Neural cell (in vitro differentiated cells): ENCODE measurements around the gene RNF215. TPM values are rescaled to one million over a fixed set of nuclear protein-coding genes. Genes with fewer than 3 reads are reported as not detected.

Experiments
- H2AFZ ChIP-seq: fragments of 200-600, 300-800 bp; sonication (generic), shearing (Covaris generic); 2 replicates; pipeline ENCODE4 v1.6.0; 2014; ENCODE audit warnings: low read depth, mild to moderate bottlenecking, antibody characterized with exemption, low read length, moderate library complexity
- H3F3A ChIP-seq: fragments of 200-600 bp; shearing (Covaris generic); 2 replicates; pipeline ENCODE4 v1.6.1; 2016; ENCODE audit warnings: mild to moderate bottlenecking, moderate library complexity, mixed read lengths, antibody characterized with exemption, low read length; ENCODE audit not compliant: insufficient read depth, poor library complexity, severe bottlenecking
- H3K27ac ChIP-seq: fragments of 200-600, 300-800 bp; sonication (generic), shearing (Covaris generic); 2 replicates; pipeline ENCODE4 v1.5.1; 2014; ENCODE audit warnings: mild to moderate bottlenecking, low read length, moderate library complexity
- H3K27me3 ChIP-seq: fragments of 300-800, 200-600 bp; sonication (generic), shearing (Covaris generic); 2 replicates; pipeline ENCODE4 v1.6.0; 2014; ENCODE audit warnings: mild to moderate bottlenecking, low read depth, low read length, moderate library complexity; ENCODE audit not compliant: insufficient read depth
- H3K36me3 ChIP-seq: fragments of 300-800, 200-600 bp; sonication (generic), shearing (Covaris generic); 2 replicates; pipeline ENCODE4 v1.5.1; 2014; ENCODE audit warnings: mild to moderate bottlenecking, antibody characterized with exemption, low read length, moderate library complexity; ENCODE audit not compliant: insufficient read depth
- H3K4me2 ChIP-seq: fragments of 300-800, 200-600 bp; sonication (generic), shearing (Covaris generic); 2 replicates; pipeline ENCODE4 v1.6.0; 2014; ENCODE audit warnings: mild to moderate bottlenecking, low read length
- H3K4me3 ChIP-seq: fragments of 300-800, 200-600 bp; sonication (generic), shearing (Covaris generic); 2 replicates; pipeline ENCODE4 v1.5.1; 2014; ENCODE audit warnings: mild to moderate bottlenecking, low read length, moderate library complexity
- H3K79me2 ChIP-seq: fragments of 200-600 bp; shearing (Covaris generic); replicated peaks from 2 replicates; pipeline ENCODE4 v1.6.0; 2014; ENCODE audit warnings: mild to moderate bottlenecking, low read length, moderate library complexity; ENCODE audit not compliant: insufficient read depth
- H3K9ac ChIP-seq: fragments of 300-800, 200-600 bp; sonication (generic), shearing (Covaris generic); 2 replicates; pipeline ENCODE4 v1.6.1; 2016; ENCODE audit warnings: mild to moderate bottlenecking, low read length, mixed read lengths
- H3K9me2 ChIP-seq: fragments of 200-600 bp; shearing (Covaris generic); 2 replicates; pipeline ENCODE4 v1.6.1; 2016; ENCODE audit warnings: mild to moderate bottlenecking, low read length, mixed read lengths; ENCODE audit not compliant: insufficient read depth
- H3K9me3 ChIP-seq: fragments of 200-600, 300-800 bp; sonication (generic), shearing (Covaris generic); 2 replicates; pipeline ENCODE4 v1.6.1; 2016; ENCODE audit warnings: mild to moderate bottlenecking, mixed run types, low read length, moderate library complexity, mixed read lengths
- H4K20me1 ChIP-seq: fragments of 200-600 bp; shearing (Covaris generic); 2 replicates; pipeline ENCODE4 v1.6.1; 2016; ENCODE audit warnings: mild to moderate bottlenecking, mixed run types; ENCODE audit not compliant: insufficient read depth
- EP300 ChIP-seq: fragments of 450-650 bp; conservative IDR thresholded peaks from 2 replicates; pipeline ENCODE4 v1.6.1; 2014; ENCODE audit warnings: antibody characterized with exemption, mild to moderate bottlenecking, moderate library complexity; ENCODE audit not compliant: poor library complexity, severe bottlenecking
- EZH2 ChIP-seq: fragments of 200-600, 300-800 bp; shearing (Covaris generic), sonication (generic); IDR thresholded peaks from 2 replicates; pipeline ENCODE4 v1.6.1; 2014; ENCODE audit warnings: antibody characterized with exemption, low read length, borderline replicate concordance, mild to moderate bottlenecking; ENCODE audit not compliant: insufficient read depth, poor library complexity, severe bottlenecking
- MXI1 ChIP-seq: fragments of 450-650 bp; conservative IDR thresholded peaks from 2 replicates; pipeline ENCODE4 v1.6.1; 2014; ENCODE audit warnings: antibody characterized with exemption, mild to moderate bottlenecking; ENCODE audit not compliant: poor library complexity, severe bottlenecking
- POLR2AphosphoS5 ChIP-seq: IDR thresholded peaks from 2 replicates; pipeline ENCODE4 v1.6.1; 2012
- RAD21 ChIP-seq: fragments of 450-650 bp; conservative IDR thresholded peaks from 2 replicates; pipeline ENCODE4 v1.6.1; 2014; ENCODE audit warnings: antibody characterized with exemption, mild to moderate bottlenecking, moderate library complexity
- SMC3 ChIP-seq: fragments of 450-650 bp; conservative IDR thresholded peaks from 2 replicates; pipeline ENCODE4 v1.6.1; 2014; ENCODE audit warnings: antibody characterized with exemption, mild to moderate bottlenecking, moderate library complexity; ENCODE audit not compliant: poor library complexity
- TAF1 ChIP-seq: IDR thresholded peaks from 2 replicates; pipeline ENCODE4 v1.6.1; 2012; ENCODE audit warnings: low read depth
- polyA plus RNA-seq: library from polyadenylated mRNA; depleted of rRNA; stranded (reverse); fragments of >200 nt; gene quantifications from 2 replicates; pipeline ENCODE4 v1.2.3, GENCODE V29; 2014
- TF ChIP-seq, protein P1 (sequence below): fragments of 450-650 bp; IDR thresholded peaks from 2 replicates; pipeline ENCODE4 v1.5.1; 2014; ENCODE audit warnings: antibody characterized with exemption, mild to moderate bottlenecking, moderate library complexity; ENCODE audit not compliant: poor library complexity, severe bottlenecking
- TF ChIP-seq, protein P2 (sequence below): IDR thresholded peaks from 2 replicates; pipeline ENCODE4 v1.6.1; 2012; ENCODE audit warnings: borderline replicate concordance

RNF215 gene
- polyA plus RNA-seq, 1 donor from 2014 or later, result 28.3 TPM

DNA sequence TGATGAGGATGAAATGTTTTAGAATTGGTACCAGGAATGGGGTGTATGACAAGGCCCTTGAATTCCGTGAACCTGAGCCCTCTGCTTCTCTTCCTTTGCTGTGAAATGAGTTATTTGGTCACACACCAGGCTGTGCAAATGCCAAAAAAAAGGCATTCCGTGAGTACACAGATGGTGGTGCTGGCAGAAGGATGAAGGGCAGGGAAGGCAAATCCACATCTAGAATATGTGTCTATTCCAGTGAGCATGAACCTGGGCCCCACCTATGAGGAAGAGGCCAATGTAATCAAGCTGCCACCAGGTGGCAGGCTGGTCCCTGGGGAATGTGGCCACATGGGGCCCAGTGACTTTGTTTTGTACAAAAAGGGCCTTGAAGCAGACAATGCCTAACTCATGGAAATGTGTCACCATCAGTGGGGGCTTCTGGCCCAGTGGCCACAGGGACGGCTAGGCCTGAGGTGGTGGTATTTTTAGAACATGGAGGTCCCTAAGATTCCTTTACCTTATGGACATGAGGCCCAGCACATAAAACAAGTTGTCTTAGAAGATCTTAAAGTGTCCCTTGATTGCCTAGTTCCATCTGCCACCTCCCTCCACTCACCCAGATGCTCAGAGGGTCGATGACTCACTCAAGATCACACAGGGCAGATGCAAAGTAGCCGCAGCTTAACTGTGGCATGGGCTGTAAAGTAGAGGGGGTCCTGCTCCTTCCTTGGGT lies 3.9 kb upstream of the RNF215 start:
- Histone ChIP-seq H3K9me2 (no peaks in the 10 kb centered on the region), H3F3A (no peaks in the 10 kb centered on the region), H4K20me1 (no peaks in the 10 kb centered on the region), H3K9me3 (no peaks in the 10 kb centered on the region), H3K27me3 (peaks cover 2% of the 10 kb centered on the region), H3K9ac (no peak overlapping the region), H3K4me2 (no peak overlapping the region), H3K36me3 (no peaks in the 10 kb centered on the region), H3K79me2 (no peaks in the 10 kb centered on the region), H3K4me3 (no peak overlapping the region), H2AFZ (no peak overlapping the region), H3K27ac (no peak overlapping the region)
- TF ChIP-seq, protein P1, sequence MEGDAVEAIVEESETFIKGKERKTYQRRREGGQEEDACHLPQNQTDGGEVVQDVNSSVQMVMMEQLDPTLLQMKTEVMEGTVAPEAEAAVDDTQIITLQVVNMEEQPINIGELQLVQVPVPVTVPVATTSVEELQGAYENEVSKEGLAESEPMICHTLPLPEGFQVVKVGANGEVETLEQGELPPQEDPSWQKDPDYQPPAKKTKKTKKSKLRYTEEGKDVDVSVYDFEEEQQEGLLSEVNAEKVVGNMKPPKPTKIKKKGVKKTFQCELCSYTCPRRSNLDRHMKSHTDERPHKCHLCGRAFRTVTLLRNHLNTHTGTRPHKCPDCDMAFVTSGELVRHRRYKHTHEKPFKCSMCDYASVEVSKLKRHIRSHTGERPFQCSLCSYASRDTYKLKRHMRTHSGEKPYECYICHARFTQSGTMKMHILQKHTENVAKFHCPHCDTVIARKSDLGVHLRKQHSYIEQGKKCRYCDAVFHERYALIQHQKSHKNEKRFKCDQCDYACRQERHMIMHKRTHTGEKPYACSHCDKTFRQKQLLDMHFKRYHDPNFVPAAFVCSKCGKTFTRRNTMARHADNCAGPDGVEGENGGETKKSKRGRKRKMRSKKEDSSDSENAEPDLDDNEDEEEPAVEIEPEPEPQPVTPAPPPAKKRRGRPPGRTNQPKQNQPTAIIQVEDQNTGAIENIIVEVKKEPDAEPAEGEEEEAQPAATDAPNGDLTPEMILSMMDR, result peak; percentile 43
- TF ChIP-seq RAD21 (no peak), SMC3 (peak; percentile 21), MXI1 (no peak)

DNA sequence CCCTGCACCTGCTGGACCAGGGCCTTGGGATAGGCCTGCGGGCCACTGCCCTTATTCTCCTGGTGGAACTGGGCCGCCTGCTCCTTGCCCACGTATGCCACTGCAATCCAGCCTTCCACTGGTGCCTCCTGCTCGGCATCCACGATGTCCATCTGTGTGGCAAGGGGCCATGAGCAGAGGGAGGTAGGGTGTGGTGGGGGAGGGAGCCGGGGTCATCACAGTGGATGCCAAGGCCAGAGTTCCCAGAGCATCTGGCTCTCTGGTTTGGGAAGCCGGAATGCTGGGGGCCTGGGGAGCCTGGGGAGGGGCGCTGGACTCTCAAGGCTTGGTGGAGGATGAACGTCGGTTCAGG lies 627 bp downstream of the RNF215 start:
- Histone ChIP-seq H3K27ac (no peak overlapping the region), H4K20me1 (no peaks in the 10 kb centered on the region), H3K4me3 (peak overlapping the region; percentile 63), H3K4me2 (no peak overlapping the region), H2AFZ (no peak overlapping the region), H3K9ac (peak overlapping the region; percentile 55), H3K27me3 (no peaks in the 10 kb centered on the region), H3K9me2 (no peaks in the 10 kb centered on the region), H3F3A (no peaks in the 10 kb centered on the region), H3K79me2 (no peaks in the 10 kb centered on the region), H3K9me3 (no peaks in the 10 kb centered on the region), H3K36me3 (no peaks in the 10 kb centered on the region)
- TF ChIP-seq RAD21 (no peak), EP300 (no peak), MXI1 (no peak), SMC3 (no peak), EZH2 (no peak), POLR2AphosphoS5 (no peak), TAF1 (no peak)
- TF ChIP-seq, protein P2, sequence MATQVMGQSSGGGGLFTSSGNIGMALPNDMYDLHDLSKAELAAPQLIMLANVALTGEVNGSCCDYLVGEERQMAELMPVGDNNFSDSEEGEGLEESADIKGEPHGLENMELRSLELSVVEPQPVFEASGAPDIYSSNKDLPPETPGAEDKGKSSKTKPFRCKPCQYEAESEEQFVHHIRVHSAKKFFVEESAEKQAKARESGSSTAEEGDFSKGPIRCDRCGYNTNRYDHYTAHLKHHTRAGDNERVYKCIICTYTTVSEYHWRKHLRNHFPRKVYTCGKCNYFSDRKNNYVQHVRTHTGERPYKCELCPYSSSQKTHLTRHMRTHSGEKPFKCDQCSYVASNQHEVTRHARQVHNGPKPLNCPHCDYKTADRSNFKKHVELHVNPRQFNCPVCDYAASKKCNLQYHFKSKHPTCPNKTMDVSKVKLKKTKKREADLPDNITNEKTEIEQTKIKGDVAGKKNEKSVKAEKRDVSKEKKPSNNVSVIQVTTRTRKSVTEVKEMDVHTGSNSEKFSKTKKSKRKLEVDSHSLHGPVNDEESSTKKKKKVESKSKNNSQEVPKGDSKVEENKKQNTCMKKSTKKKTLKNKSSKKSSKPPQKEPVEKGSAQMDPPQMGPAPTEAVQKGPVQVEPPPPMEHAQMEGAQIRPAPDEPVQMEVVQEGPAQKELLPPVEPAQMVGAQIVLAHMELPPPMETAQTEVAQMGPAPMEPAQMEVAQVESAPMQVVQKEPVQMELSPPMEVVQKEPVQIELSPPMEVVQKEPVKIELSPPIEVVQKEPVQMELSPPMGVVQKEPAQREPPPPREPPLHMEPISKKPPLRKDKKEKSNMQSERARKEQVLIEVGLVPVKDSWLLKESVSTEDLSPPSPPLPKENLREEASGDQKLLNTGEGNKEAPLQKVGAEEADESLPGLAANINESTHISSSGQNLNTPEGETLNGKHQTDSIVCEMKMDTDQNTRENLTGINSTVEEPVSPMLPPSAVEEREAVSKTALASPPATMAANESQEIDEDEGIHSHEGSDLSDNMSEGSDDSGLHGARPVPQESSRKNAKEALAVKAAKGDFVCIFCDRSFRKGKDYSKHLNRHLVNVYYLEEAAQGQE, result no peak
- TF ChIP-seq, protein P1, result no peak
